Colonic mucosa (tissue), 4 donors: ENCODE measurements around the gene CALHM1. TPM values are rescaled to one million over a fixed set of nuclear protein-coding genes. Genes with fewer than 3 reads are reported as not detected.

Source experiments
- DNase-seq: peaks from one replicate; pipeline ENCODE4 v3.0.0-alpha.2; 2020
- H3K27ac ChIP-seq: fragments of 200-600 bp; one replicate; pipeline ENCODE4 v1.8.0; 2021
- H3K27me3 ChIP-seq: fragments of 200-600 bp; one replicate; pipeline ENCODE4 v1.8.0; 2021
- H3K36me3 ChIP-seq: fragments of 200-600 bp; one replicate; pipeline ENCODE4 v1.8.0; 2021
- H3K4me1 ChIP-seq: fragments of 200-600 bp; one replicate; pipeline ENCODE4 v1.8.0; 2021; ENCODE audit warnings: mild to moderate bottlenecking
- H3K4me3 ChIP-seq: fragments of 200-600 bp; one replicate; pipeline ENCODE4 v1.8.0; 2021
- H3K9ac ChIP-seq, 2 donors: one replicate each; pipeline ENCODE4 v1.7.0; 2013; ENCODE audit warnings: control low read depth in 2 of 2, low read depth in 2 of 2, low read length in 2 of 2
- H3K9me3 ChIP-seq: fragments of 200-600 bp; one replicate; pipeline ENCODE4 v1.8.0; 2021
- intact Hi-C: fragments of 100-400 bp; cut with DNase I; formaldehyde crosslinking; loops from one replicate; pipeline ENCODE4 v1.14.1; 2022
- total RNA-seq, 2 donors: library from RNA; stranded (reverse); fragmentation: NEBNext Ultra II Directional in 1 of 2; extraction: Animal tissue kit (Norgen Biotek cat#: 25700) in 1 of 2; gene quantifications; one replicate each; pipeline ENCODE4 v1.2.1, GENCODE V29; 2021
- TF ChIP-seq, protein P1 (sequence below): fragments of 200-600 bp; IDR thresholded peaks from one replicate; pipeline ENCODE4 v1.8.0; 2022; ENCODE audit warnings: antibody characterized with exemption, mild to moderate bottlenecking
- donor health status: healthy.
- donor health status: DM: no; HTN: no; CAD: no.
- donor health status: DM: no; HTN: no; CAD: no.

The CALHM1 gene
- total RNA-seq, 2 donors from 2014 or later, result not detected

DNA sequence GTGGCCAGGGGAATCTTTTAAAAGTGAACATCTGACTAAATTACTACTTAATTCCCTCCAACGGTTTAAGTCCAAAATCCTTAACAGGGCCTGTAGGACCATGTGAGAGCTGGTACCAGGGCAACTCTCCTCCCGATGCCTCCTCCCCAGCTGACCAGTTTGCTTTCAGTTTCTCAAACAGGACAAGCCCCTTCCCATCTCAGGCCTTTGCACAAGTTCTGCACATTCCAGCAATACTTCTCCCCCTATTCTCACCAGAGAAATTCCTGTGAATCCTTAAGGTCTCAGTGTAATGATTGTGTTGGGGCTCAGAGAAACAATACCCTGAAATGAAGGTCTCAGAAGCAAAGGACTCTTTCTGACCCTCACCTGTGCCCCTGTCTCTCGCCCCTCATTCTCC is 8.0 kb upstream of the CALHM1 start:
- TF ChIP-seq, protein P1, sequence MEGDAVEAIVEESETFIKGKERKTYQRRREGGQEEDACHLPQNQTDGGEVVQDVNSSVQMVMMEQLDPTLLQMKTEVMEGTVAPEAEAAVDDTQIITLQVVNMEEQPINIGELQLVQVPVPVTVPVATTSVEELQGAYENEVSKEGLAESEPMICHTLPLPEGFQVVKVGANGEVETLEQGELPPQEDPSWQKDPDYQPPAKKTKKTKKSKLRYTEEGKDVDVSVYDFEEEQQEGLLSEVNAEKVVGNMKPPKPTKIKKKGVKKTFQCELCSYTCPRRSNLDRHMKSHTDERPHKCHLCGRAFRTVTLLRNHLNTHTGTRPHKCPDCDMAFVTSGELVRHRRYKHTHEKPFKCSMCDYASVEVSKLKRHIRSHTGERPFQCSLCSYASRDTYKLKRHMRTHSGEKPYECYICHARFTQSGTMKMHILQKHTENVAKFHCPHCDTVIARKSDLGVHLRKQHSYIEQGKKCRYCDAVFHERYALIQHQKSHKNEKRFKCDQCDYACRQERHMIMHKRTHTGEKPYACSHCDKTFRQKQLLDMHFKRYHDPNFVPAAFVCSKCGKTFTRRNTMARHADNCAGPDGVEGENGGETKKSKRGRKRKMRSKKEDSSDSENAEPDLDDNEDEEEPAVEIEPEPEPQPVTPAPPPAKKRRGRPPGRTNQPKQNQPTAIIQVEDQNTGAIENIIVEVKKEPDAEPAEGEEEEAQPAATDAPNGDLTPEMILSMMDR, result no peak
- no peaks in the 10 kb centered on the region for H3K9me3 ChIP-seq
- H3K27ac ChIP-seq, result no peak overlapping the region
- no peaks in the 10 kb centered on the region for H3K4me1 ChIP-seq
- H3K4me3 ChIP-seq, result no peak overlapping the region
- no peaks in the 10 kb centered on the region for H3K36me3 ChIP-seq
- intact Hi-C loops, result no loop called here
- H3K27me3 ChIP-seq, result no peaks in the 10 kb centered on the region
- DNase-seq, result no peak
- H3K9ac ChIP-seq, result no peak overlapping the region

DNA sequence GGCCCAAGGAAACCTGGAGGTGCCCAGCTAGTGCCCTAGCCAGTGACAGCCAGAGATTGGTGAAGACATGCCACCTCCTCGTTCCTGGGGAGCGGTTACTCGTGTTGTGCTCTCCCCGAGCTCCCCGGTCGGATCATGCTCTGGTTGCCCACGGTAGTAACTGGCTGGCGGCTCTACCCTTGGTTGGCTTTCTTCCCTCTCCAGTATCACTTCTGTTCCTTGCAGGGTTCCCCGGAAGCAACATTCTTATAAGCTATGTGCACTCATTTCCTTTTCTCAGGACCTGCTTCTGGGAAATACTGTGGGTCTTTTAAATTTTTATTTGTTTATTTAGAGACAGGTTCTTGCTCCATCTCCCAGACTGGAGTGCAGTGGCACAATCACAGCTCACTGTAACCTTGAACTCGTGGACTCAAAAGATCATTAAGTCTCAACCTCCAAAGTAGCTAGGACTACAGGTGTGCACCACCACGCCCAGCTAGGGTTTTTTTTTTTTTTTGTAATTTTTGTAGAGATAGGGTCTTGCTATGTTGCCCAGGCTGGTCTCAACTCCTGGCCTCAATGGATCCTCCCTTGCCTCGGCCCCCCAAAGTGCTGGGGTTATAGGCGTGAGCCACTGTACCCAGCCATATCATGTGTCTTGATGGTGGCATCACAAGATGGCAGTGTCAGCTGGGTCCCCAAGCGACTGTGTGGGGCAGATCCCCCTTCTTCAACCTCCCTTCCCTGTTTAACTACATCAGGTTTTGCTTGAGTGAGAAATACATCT is 6.9 kb upstream of the CALHM1 start:
- intact Hi-C loops, result no loop called here
- TF ChIP-seq, protein P1, result no peak
- H3K9ac ChIP-seq, result no peak overlapping the region

DNA sequence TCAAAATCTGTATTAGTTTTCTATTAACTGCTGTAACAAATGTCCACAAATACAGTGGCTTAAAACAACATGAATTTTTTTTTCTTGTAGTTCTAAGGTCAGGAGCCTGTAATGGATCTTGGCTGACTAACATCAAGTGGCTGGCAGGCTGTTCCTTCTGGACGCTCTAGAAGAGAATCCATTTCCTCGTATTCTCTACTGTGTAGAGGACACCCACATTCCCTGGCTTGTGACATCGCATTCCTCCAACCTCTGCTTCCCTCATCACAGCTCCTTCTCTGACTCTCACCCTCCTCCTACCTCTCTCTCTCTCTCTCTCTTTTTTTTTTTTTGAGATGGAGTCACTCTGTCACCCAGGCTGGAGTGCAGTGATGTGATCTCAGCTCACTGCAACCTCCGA is 4.8 kb upstream of the CALHM1 start:
- intact Hi-C loops, result no loop called here
- H3K9ac ChIP-seq, result no peak overlapping the region
- H3K4me3 ChIP-seq, result no peak overlapping the region
- TF ChIP-seq, protein P1, result no peak
- no peaks in the 10 kb centered on the region for H3K9me3 ChIP-seq
- H3K27me3 ChIP-seq, result no peaks in the 10 kb centered on the region
- no peak overlapping the region for H3K27ac ChIP-seq
- DNase-seq, result no peak
- H3K36me3 ChIP-seq, result no peaks in the 10 kb centered on the region
- H3K4me1 ChIP-seq, result no peaks in the 10 kb centered on the region

More for the DNA sequence above, 6.9 kb upstream of the CALHM1 start:
- Histone ChIP-seq H3K9me3 (no peaks in the 10 kb centered on the region), H3K27ac (no peak overlapping the region), H3K36me3 (no peaks in the 10 kb centered on the region), H3K4me1 (no peaks in the 10 kb centered on the region), H3K27me3 (no peaks in the 10 kb centered on the region), H3K4me3 (no peak overlapping the region)
- DNase-seq, result no peak

DNA sequence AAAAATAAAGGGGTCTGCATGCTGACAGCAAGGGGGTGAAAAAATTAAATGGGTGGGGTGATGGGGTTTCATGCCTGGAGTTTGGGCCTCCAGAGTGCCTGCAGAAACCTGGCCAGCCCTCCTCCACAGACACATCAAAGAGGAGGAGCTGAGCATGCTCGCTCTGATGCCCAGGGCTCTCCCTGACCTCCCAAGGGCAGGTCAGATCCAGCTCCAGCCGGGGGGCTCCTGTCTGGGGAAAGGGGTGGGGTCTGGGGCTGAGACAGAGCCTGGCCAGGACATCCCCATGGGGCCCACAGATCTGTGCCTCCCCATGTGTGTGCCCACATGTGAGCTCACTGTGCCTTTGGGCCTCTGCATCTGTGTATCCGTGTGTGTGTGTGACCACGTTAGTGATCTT is 915 bp upstream of the CALHM1 start:
- intact Hi-C loops, result no loop called here
- TF ChIP-seq, protein P1, result no peak
- Histone ChIP-seq H3K9me3 (no peaks in the 10 kb centered on the region), H3K36me3 (no peaks in the 10 kb centered on the region), H3K27ac (no peak overlapping the region), H3K9ac (no peak overlapping the region), H3K27me3 (no peaks in the 10 kb centered on the region), H3K4me1 (no peaks in the 10 kb centered on the region), H3K4me3 (no peak overlapping the region)
- no peak for DNase-seq

DNA sequence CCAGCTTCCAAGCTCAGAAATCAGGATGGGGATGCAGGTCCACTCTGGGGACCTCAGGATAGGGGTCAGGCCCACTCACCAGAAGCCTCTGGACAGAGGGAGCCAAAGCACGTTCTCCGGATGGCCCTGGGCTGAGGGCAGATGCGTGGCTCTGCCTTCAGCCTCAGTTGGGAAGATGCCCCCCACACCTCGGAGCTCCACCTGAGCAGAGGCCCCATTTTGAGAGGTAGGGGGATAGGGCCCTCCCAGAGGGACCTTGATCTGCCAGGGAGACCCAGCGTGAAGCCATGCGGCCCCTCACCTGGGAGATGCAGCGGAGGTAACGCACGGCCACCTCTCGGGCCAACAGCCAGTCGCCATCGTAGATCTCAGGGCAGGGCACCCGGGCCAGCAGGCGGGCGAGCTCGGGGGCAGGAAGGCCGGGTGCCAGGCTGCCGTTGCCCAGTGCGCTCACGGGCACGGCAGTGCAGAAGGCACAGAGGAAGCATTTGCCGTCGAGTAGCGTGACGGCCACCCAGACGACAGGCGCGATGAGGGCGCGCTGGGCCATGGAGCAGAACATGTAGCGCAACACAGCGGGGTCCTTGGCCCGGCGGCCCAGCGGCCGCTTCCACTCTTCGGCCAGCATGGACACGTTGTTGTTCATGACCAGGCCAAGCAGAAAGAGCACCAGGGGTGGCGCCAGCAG is 660 bp downstream of the CALHM1 start:
- intact Hi-C loops, result no loop called here
- no peaks in the 10 kb centered on the region for H3K4me1 ChIP-seq
- H3K4me3 ChIP-seq, result no peak overlapping the region
- TF ChIP-seq, protein P1, result no peak
- no peaks in the 10 kb centered on the region for H3K27me3 ChIP-seq
- H3K9me3 ChIP-seq, result no peaks in the 10 kb centered on the region
- no peak overlapping the region for H3K27ac ChIP-seq
- H3K9ac ChIP-seq, result no peak overlapping the region
- H3K36me3 ChIP-seq, result no peaks in the 10 kb centered on the region
- DNase-seq, result no peak
